ENCODE measurements around the gene SETBP1.

SETBP1 gene

GRCh38 chr18:44848644-44849335 is 168.1 kb downstream of the SETBP1 start:
- no peak for DNase-seq

GRCh38 chr18:44849361-44849760 is 168.7 kb downstream of the SETBP1 start:
- no peak for DNase-seq

- DNase-seq, result no peak
These were observed 169.3 kb downstream of the SETBP1 start for GRCh38 chr18:44850001-44850400.

- DNase-seq, result no peak
These were observed 171.4 kb downstream of the SETBP1 start for GRCh38 chr18:44851856-44852621.

- no peak for DNase-seq
These were observed 172.1 kb downstream of the SETBP1 start for GRCh38 chr18:44852818-44853217.

GRCh38 chr18:44853430-44853829 is 172.7 kb downstream of the SETBP1 start:
- no peak for DNase-seq

GRCh38 chr18:44855681-44856080 is 175.0 kb downstream of the SETBP1 start:
- DNase-seq, result no peak

- DNase-seq, result no peak
These were observed 175.5 kb downstream of the SETBP1 start for GRCh38 chr18:44856157-44856556.

- DNase-seq, result no peak
These were observed 176.4 kb downstream of the SETBP1 start for GRCh38 chr18:44857081-44857480.

GRCh38 chr18:44857744-44858491 is 177.2 kb downstream of the SETBP1 start:
- no peak for DNase-seq

GRCh38 chr18:44859263-44859662 is 178.6 kb downstream of the SETBP1 start:
- DNase-seq, result no peak

- DNase-seq, result no peak
These were observed 179.2 kb downstream of the SETBP1 start for GRCh38 chr18:44859751-44860439.

- DNase-seq, result no peak
These were observed 181.4 kb downstream of the SETBP1 start for GRCh38 chr18:44862112-44862511.

- no peak for DNase-seq
These were observed 185.4 kb downstream of the SETBP1 start for GRCh38 chr18:44866103-44866502.

GRCh38 chr18:44869533-44869932 is 188.8 kb downstream of the SETBP1 start:
- no peak for DNase-seq

GRCh38 chr18:44870631-44871502 is 190.2 kb downstream of the SETBP1 start:
- DNase-seq, result no peak

GRCh38 chr18:44871771-44872170 is 191.1 kb downstream of the SETBP1 start:
- no peak for DNase-seq

GRCh38 chr18:44876024-44876423 is 195.3 kb downstream of the SETBP1 start:
- DNase-seq, result no peak

- DNase-seq, result no peak
These were observed 196.1 kb downstream of the SETBP1 start for GRCh38 chr18:44876755-44877154.

- no peak for DNase-seq
These were observed 197.6 kb downstream of the SETBP1 start for GRCh38 chr18:44878335-44878734.

- DNase-seq, result no peak
These were observed 199.5 kb downstream of the SETBP1 start for GRCh38 chr18:44880170-44880569.
